B cell (primary cell): ENCODE results near the gene NECAP2. TPM values are rescaled to one million over a fixed set of nuclear protein-coding genes. Genes with fewer than 3 reads are reported as not detected.

ENCODE experiments used
- ATAC-seq: fragments of 200-7000 bp; cut with Tn5 transposase; one replicate; pipeline ENCODE4 v1.10.0; 2021; ENCODE audit warnings: low read depth, mild to moderate bottlenecking, moderate number of reproducible peaks, moderate library complexity
- CTCF ChIA-PET: fragments of 350-600 bp; sonication (Branson Sonifier 250); formaldehyde crosslinking; loops from one replicate; lab custom pipeline; 2021; ENCODE audit warnings: antibody characterized with exemption, inconsistent platforms; lab: Charles Lee
- POLR2A ChIA-PET: fragments of 350-600 bp; sonication (Branson Sonifier 250); formaldehyde crosslinking; loops from one replicate; lab custom pipeline; 2021; ENCODE audit warnings: antibody characterized with exemption; lab: Charles Lee
- DNase-seq: peaks from one replicate; pipeline ENCODE4 v3.0.0; 2013
- H2AFZ ChIP-seq: 2 replicates; pipeline ENCODE4 v1.6.1; 2012; ENCODE audit warnings: mild to moderate bottlenecking, low read depth, low read length; ENCODE audit not compliant: insufficient read depth, poor library complexity, severe bottlenecking
- H3K27ac ChIP-seq, 2 donors: 1 replicate in 1 of 2; 2 replicates in 1 of 2; pipeline ENCODE4 v1.5.1; 2012 to 2013; ENCODE audit warnings: low read length in 2 of 2, mild to moderate bottlenecking in 2 of 2, moderate library complexity in 1 of 2
- H3K27me3 ChIP-seq, 4 experiments: fragments of 200-600 bp in 1 of 4; sonication (generic) in 1 of 4; replicated peaks in 1 of 4; 1 replicate in 2 of 4; 2 replicates in 2 of 4; pipeline versions ENCODE4 v1.6.1 to v1.7.0; 2013 to 2016; ENCODE audit warnings: low read length in 3 of 4, mild to moderate bottlenecking in 2 of 4, mixed read lengths in 1 of 4, moderate library complexity in 1 of 4; ENCODE audit not compliant: insufficient read depth in 4 of 4, control insufficient read depth in 3 of 4; ENCODE audit errors: control extremely low read depth in 1 of 4
- H3K36me3 ChIP-seq, 2 experiments: replicated peaks in 1 of 2; 1 replicate in 1 of 2; 2 replicates in 1 of 2; pipeline versions ENCODE4 v1.6.1 to v1.7.1; 2013; ENCODE audit warnings: low read length in 1 of 2; ENCODE audit not compliant: insufficient read depth in 2 of 2, control insufficient read depth in 1 of 2; ENCODE audit errors: control extremely low read depth in 1 of 2, extremely low read depth in 1 of 2
- H3K4me1 ChIP-seq, 2 donors: fragments of 200-600 bp in 1 of 2; sonication (generic) in 1 of 2; 1 replicate in 1 of 2; 2 replicates in 1 of 2; pipeline versions ENCODE4 v1.5.1 to v1.6.1; 2013 to 2017; ENCODE audit warnings: low read length in 2 of 2; ENCODE audit not compliant: control insufficient read depth in 2 of 2, insufficient read depth in 2 of 2
- H3K4me2 ChIP-seq: replicated peaks from 2 replicates; pipeline ENCODE3; 2012; ENCODE audit warnings: mild to moderate bottlenecking, low read depth, low read length; ENCODE audit not compliant: poor library complexity, severe bottlenecking
- H3K4me3 ChIP-seq, 5 experiments: fragments of 200-600 bp in 1 of 5; sonication (generic) in 1 of 5; 1 replicate in 3 of 5; 2 replicates in 2 of 5; pipeline versions ENCODE4 v1.5.1 to v1.7.0; 2011 to 2016; ENCODE audit warnings: low read length in 4 of 5, mild to moderate bottlenecking in 4 of 5, low read depth in 2 of 5, control low read depth in 1 of 5, moderate library complexity in 1 of 5; ENCODE audit not compliant: insufficient read depth in 1 of 5; ENCODE audit errors: control extremely low read depth in 1 of 5, extremely low read depth in 1 of 5
- H3K79me2 ChIP-seq: fragments of 200-600 bp; sonication (generic); one replicate; pipeline ENCODE4 v1.6.0; 2016; ENCODE audit warnings: low read length; ENCODE audit not compliant: control insufficient read depth, insufficient read depth
- H3K9ac ChIP-seq: fragments of 200-600 bp; sonication (generic); 2 replicates; pipeline ENCODE4 v1.6.1; 2017; ENCODE audit warnings: mild to moderate bottlenecking, low read length, moderate library complexity
- H3K9me3 ChIP-seq, 3 donors: one replicate each; pipeline versions ENCODE4 v1.6.1 to v1.7.1; 2013; ENCODE audit warnings: low read length in 2 of 3; ENCODE audit not compliant: control insufficient read depth in 2 of 3, insufficient read depth in 1 of 3; ENCODE audit errors: control extremely low read depth in 1 of 3
- H4K20me1 ChIP-seq: 2 replicates; pipeline ENCODE4 v1.6.0; 2012; ENCODE audit warnings: mild to moderate bottlenecking, low read length; ENCODE audit not compliant: insufficient read depth, control insufficient read depth, poor library complexity, severe bottlenecking
- H3K27ac Mint-ChIP-seq: one replicate; pipeline ENCODE4 v1.8.0; 2021; ENCODE audit warnings: mixed read lengths
- H3K27me3 Mint-ChIP-seq: one replicate; pipeline ENCODE4 v1.8.0; 2021; ENCODE audit warnings: mixed read lengths
- H3K4me1 Mint-ChIP-seq: one replicate; pipeline ENCODE4 v1.8.0; 2021; ENCODE audit warnings: mixed read lengths
- H3K4me3 Mint-ChIP-seq: one replicate; pipeline ENCODE4 v1.8.0; 2021; ENCODE audit warnings: mixed read lengths
- H3K9me3 Mint-ChIP-seq: one replicate; pipeline ENCODE4 v1.8.0; 2022; ENCODE audit warnings: mixed read lengths; ENCODE audit not compliant: insufficient read depth
- CTCF ChIP-seq: fragments of 200-600 bp; IDR thresholded peaks from one replicate; pipeline ENCODE4 v1.8.0; 2022; ENCODE audit warnings: antibody characterized with exemption, mild to moderate bottlenecking
- EZH2 ChIP-seq: IDR thresholded peaks from 2 replicates; pipeline ENCODE4 v1.6.1; 2012; ENCODE audit warnings: borderline replicate concordance, low read depth, mild to moderate bottlenecking, moderate library complexity, low read length; ENCODE audit not compliant: insufficient read depth, poor library complexity, severe bottlenecking
- WGBS: methylation state at CpG from one replicate; pipeline ENCODE4 v1.1.5; 2013; ENCODE audit warnings: missing lambda C conversion rate; ENCODE audit not compliant: insufficient coverage; 5-methylcytosine and 5-hydroxymethylcytosine counted together
- intact Hi-C: fragments of 100-400 bp; cut with micrococcal nuclease; formaldehyde crosslinking; loops from one replicate; pipeline ENCODE4 v1.10.0; 2022
- polyA plus RNA-seq: library from polyadenylated mRNA; depleted of rRNA; stranded (reverse); fragments of >200 nt; gene quantifications from 2 replicates; pipeline ENCODE4 v1.2.3, GENCODE V29; 2012
- total RNA-seq, 2 donors: library from RNA; stranded (reverse); fragments of 120-200 nt in 1 of 2; gene quantifications; 1 replicate in 1 of 2; 2 replicates in 1 of 2; pipeline versions ENCODE4 v1.2.3 to v1.2.4, GENCODE V29; 2013 to 2022

NECAP2 gene
- total and polyA plus RNA-seq, 2 donors (not counting 1 experiment from before 2014, with no cell fraction given), result 77.3 to 81.5 TPM

- Histone ChIP-seq H3K4me2 (peak overlapping the region; percentile 96), H4K20me1 (peaks cover 49% of the 10 kb centered on the region), H3K9ac (no peak overlapping the region), H2AFZ (no peak overlapping the region), H3K36me3 (peaks cover 0 to 40% of the 10 kb centered on the region in 2 experiments), H3K27me3 (no peaks in the 10 kb centered on the region), H3K4me1 (peaks cover 16 to 29% of the 10 kb centered on the region in 2 donors), H3K79me2 (peaks cover 68% of the 10 kb centered on the region), H3K9me3 (peaks cover 0 to 3% (median 0%) of the 10 kb centered on the region in 3 donors), H3K4me3 (no peak overlapping the region), H3K27ac (peak overlapping the region in 1 of 2 donors; percentile 97)
- H3K4me1 Mint-ChIP-seq, result peaks cover 28% of the 10 kb centered on the region
- H3K4me3 Mint-ChIP-seq, result peak overlapping the region; percentile 49
- WGBS, result 77% methylated on average over 7 of the region's 7 CpGs
- peak overlapping the region; percentile 65 for H3K27ac Mint-ChIP-seq
- POLR2A ChIA-PET, result interaction anchor here (2.1 to 2.4 kb wide), 2 partner anchors 9 to 71 kb away, joined by 4 to 9 read pairs; no protein-coding TSS in a partner anchor
- CTCF ChIA-PET, result interaction anchor here (1.3 to 1.5 kb wide), 2 partner anchors 9 to 27 kb away, joined by 3 read pairs; no protein-coding TSS in a partner anchor
- no peaks in the 10 kb centered on the region for H3K9me3 Mint-ChIP-seq
- TF ChIP-seq CTCF, result no peak
- TF ChIP-seq EZH2, result no peak
- no peaks in the 10 kb centered on the region for H3K27me3 Mint-ChIP-seq
- intact Hi-C loops, result loop anchor here (5.0 to 10.0 kb wide), 2 partner anchors 90 to 917 kb away; partner anchors contain the start of genes CASP9, DNAJC16 and FBXO42
- ATAC-seq (no peak), DNase-seq (peak; percentile 25)
Observed at GRCh38 chr1:16442265-16442664, 1.7 kb downstream of the NECAP2 start.

GRCh38 chr1:16442941-16443340 lies 2.4 kb downstream of the NECAP2 start:
- CTCF ChIA-PET, result interaction anchor here (1.5 kb wide), 1 partner anchor 26 kb away, joined by 3 read pairs; no protein-coding TSS in a partner anchor
- peaks cover 56% of the 10 kb centered on the region for H4K20me1 ChIP-seq
- TF ChIP-seq EZH2, result no peak
- TF ChIP-seq CTCF, result no peak
- H3K27me3 ChIP-seq, result no peaks in the 10 kb centered on the region
- DNase-seq, result no peak
- H2AFZ ChIP-seq, result no peak overlapping the region
- no peak overlapping the region for H3K4me3 ChIP-seq
- no peak overlapping the region for H3K4me2 ChIP-seq
- H3K4me1 ChIP-seq, result peaks cover 16 to 29% of the 10 kb centered on the region in 2 donors
- H3K9ac ChIP-seq, result no peak overlapping the region
- H3K36me3 ChIP-seq, result peaks cover 2 to 47% of the 10 kb centered on the region in 2 experiments
- H3K4me1 Mint-ChIP-seq, result peaks cover 28% of the 10 kb centered on the region
- intact Hi-C loops, result loop anchor here (5.0 to 10.0 kb wide), 2 partner anchors 91 to 918 kb away; partner anchors contain the start of genes CASP9, DNAJC16 and FBXO42
- ATAC-seq, result no peak
- H3K27ac ChIP-seq, result peak overlapping the region in 1 of 2 donors; percentile 97
- peaks cover 74% of the 10 kb centered on the region for H3K79me2 ChIP-seq
- H3K27ac Mint-ChIP-seq, result peak overlapping the region; percentile 32
- 86% methylated on average over 1 of the region's 2 CpGs for WGBS
- POLR2A ChIA-PET, result no interaction called here
- peak overlapping the region; percentile 60 for H3K4me3 Mint-ChIP-seq
- peaks cover 0 to 3% (median 0%) of the 10 kb centered on the region in 3 donors for H3K9me3 ChIP-seq
- no peaks in the 10 kb centered on the region for H3K27me3 Mint-ChIP-seq
- no peaks in the 10 kb centered on the region for H3K9me3 Mint-ChIP-seq
